MM.1S (cell line): Measurements from ENCODE around the gene TRDN.

Experiments used
- CTCF ChIP-seq: fragments of 300-600 bp; sonication (generic); IDR thresholded peaks from 2 replicates; pipeline ENCODE4 v1.5.1; 2016; ENCODE audit warnings: antibody characterized with exemption, low read length, mixed read lengths
- EZH2phosphoT487 ChIP-seq: fragments of 300-600 bp; sonication (generic); IDR thresholded peaks from 2 replicates; pipeline ENCODE4 v1.6.1; 2018; ENCODE audit warnings: antibody characterized with exemption, low read length

DNA sequence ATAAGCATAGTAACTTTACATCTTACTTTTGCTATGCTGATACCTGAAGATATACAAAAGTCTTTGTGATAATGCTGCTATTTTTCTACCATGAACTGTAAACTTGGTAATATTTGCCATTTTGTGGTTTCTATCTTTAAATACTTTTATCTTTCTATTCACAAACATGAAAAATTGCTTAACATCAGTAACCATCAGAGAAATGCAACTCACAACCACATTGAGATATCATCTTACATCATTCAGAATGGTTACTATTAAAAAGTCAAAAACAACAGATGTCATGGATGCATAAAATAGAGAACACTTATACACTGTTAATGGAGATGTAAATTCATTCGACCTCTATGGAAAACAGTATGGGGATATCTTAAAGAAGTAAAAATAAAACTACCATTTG, 112.0 kb downstream of the TRDN start:
- no peak for TF ChIP-seq CTCF
- TF ChIP-seq EZH2phosphoT487 = no peak
